Stimulated activated effector memory CD8-positive, alpha-beta T cell treated with anti-CD3 and anti-CD28 coated beads, Interleukin-12 subunit alpha, Interleukin-12 subunit beta, amount 100 ng/mL, for 72 hours (primary cell): ENCODE measurements around the gene CHM.
"Not testable (repeated sequence)": the region's sequence is repeated elsewhere in the genome, so short reads cannot be mapped to it uniquely, and the experiment has no call there.

Experiments
- ATAC-seq: fragments of 150-1000 bp; cut with Tn5 transposase; 2 replicates; pipeline ENCODE4 v1.10.0; 2021
- DNase-seq, 2 donors: peaks; one replicate each; pipeline ENCODE4 v3.0.0; 2021 to 2022; ENCODE audit warnings: low spot score in 2 of 2
- H3K27ac Mint-ChIP-seq: one replicate; pipeline ENCODE4 v1.8.0; 2022; ENCODE audit warnings: mild to moderate bottlenecking, mixed read lengths
- H3K36me3 Mint-ChIP-seq: one replicate; pipeline ENCODE4 v1.8.0; 2022; ENCODE audit warnings: mild to moderate bottlenecking, mixed read lengths
- H3K4me1 Mint-ChIP-seq: one replicate; pipeline ENCODE4 v1.8.0; 2022; ENCODE audit warnings: mixed read lengths
- H3K4me3 Mint-ChIP-seq: one replicate; pipeline ENCODE4 v1.8.0; 2022; ENCODE audit warnings: mild to moderate bottlenecking, mixed read lengths
- H3K9me3 Mint-ChIP-seq: one replicate; pipeline ENCODE4 v1.8.0; 2022; ENCODE audit warnings: mixed read lengths

The CHM gene

GRCh38 chrX:86014421-86014820, 32.9 kb downstream of the CHM start:
- H3K36me3 Mint-ChIP-seq = no peaks in the 10 kb centered on the region
- H3K9me3 Mint-ChIP-seq = peaks cover 4% of the 10 kb centered on the region
- no peak for ATAC-seq
- peak overlapping the region; percentile 58 for H3K27ac Mint-ChIP-seq
- no peak overlapping the region for H3K4me3 Mint-ChIP-seq
- peaks cover 34% of the 10 kb centered on the region for H3K4me1 Mint-ChIP-seq
- DNase-seq = no peak

GRCh38 chrX:86013792-86014191, 33.6 kb downstream of the CHM start:
- Mint-ChIP-seq H3K9me3 (peaks cover 4% of the 10 kb centered on the region), H3K27ac (peak overlapping the region; percentile 58), H3K4me3 (no peak overlapping the region), H3K36me3 (no peaks in the 10 kb centered on the region), H3K4me1 (peaks cover 30% of the 10 kb centered on the region)
- DNase-seq (no peak), ATAC-seq (no peak)

GRCh38 chrX:86012188-86012587, 35.2 kb downstream of the CHM start:
- peaks cover 30% of the 10 kb centered on the region for H3K4me1 Mint-ChIP-seq
- no peak for DNase-seq
- no peak overlapping the region for H3K27ac Mint-ChIP-seq

GRCh38 chrX:86009803-86010202, 37.6 kb downstream of the CHM start:
- not testable (repeated sequence) for H3K9me3 Mint-ChIP-seq, H3K27ac Mint-ChIP-seq, ATAC-seq, H3K4me3 Mint-ChIP-seq, DNase-seq, H3K36me3 Mint-ChIP-seq
- peaks cover 31% of the 10 kb centered on the region for H3K4me1 Mint-ChIP-seq

More at GRCh38 chrX:86012188-86012587, 35.2 kb downstream of the CHM start:
- Mint-ChIP-seq H3K4me3 (no peak overlapping the region), H3K9me3 (peaks cover 4% of the 10 kb centered on the region), H3K36me3 (no peaks in the 10 kb centered on the region)
- ATAC-seq = no peak

GRCh38 chrX:86007891-86008290, 39.5 kb downstream of the CHM start:
- not testable (repeated sequence) for H3K36me3 Mint-ChIP-seq, H3K4me3 Mint-ChIP-seq, H3K9me3 Mint-ChIP-seq, ATAC-seq, H3K27ac Mint-ChIP-seq, DNase-seq
- peaks cover 34% of the 10 kb centered on the region for H3K4me1 Mint-ChIP-seq

GRCh38 chrX:86002076-86002896, 45.1 kb downstream of the CHM start:
- H3K9me3 Mint-ChIP-seq = no peaks in the 10 kb centered on the region
- peaks cover 37% of the 10 kb centered on the region for H3K4me1 Mint-ChIP-seq
- no peaks in the 10 kb centered on the region for H3K36me3 Mint-ChIP-seq
- ATAC-seq (no peak), DNase-seq (no peak)
- no peak overlapping the region for H3K4me3 Mint-ChIP-seq
- H3K27ac Mint-ChIP-seq = no peak overlapping the region

GRCh38 chrX:85998954-85999353, 48.4 kb downstream of the CHM start:
- H3K27ac Mint-ChIP-seq = no peak overlapping the region
- ATAC-seq (no peak), DNase-seq (no peak)
- H3K4me3 Mint-ChIP-seq = no peak overlapping the region
- peaks cover 29% of the 10 kb centered on the region for H3K4me1 Mint-ChIP-seq
- H3K9me3 Mint-ChIP-seq = no peaks in the 10 kb centered on the region
- H3K36me3 Mint-ChIP-seq = no peaks in the 10 kb centered on the region

- Mint-ChIP-seq H3K4me1 (peaks cover 29% of the 10 kb centered on the region), H3K27ac (no peak overlapping the region), H3K36me3 (no peaks in the 10 kb centered on the region), H3K9me3 (no peaks in the 10 kb centered on the region), H3K4me3 (no peak overlapping the region)
- ATAC-seq = no peak
- DNase-seq = no peak
Measured at GRCh38 chrX:85996555-85996954, 50.8 kb downstream of the CHM start.

- H3K9me3 Mint-ChIP-seq = no peaks in the 10 kb centered on the region
- no peaks in the 10 kb centered on the region for H3K36me3 Mint-ChIP-seq
- DNase-seq (no peak), ATAC-seq (no peak)
- peaks cover 24% of the 10 kb centered on the region for H3K4me1 Mint-ChIP-seq
- no peak overlapping the region for H3K27ac Mint-ChIP-seq
- no peak overlapping the region for H3K4me3 Mint-ChIP-seq
Measured at GRCh38 chrX:85995641-85996040, 51.7 kb downstream of the CHM start.

GRCh38 chrX:85994797-85995196, 52.6 kb downstream of the CHM start:
- Mint-ChIP-seq H3K36me3 (no peaks in the 10 kb centered on the region), H3K4me3 (no peak overlapping the region), H3K9me3 (no peaks in the 10 kb centered on the region), H3K4me1 (peaks cover 24% of the 10 kb centered on the region), H3K27ac (no peak overlapping the region)
- ATAC-seq (no peak), DNase-seq (no peak)

- H3K4me1 Mint-ChIP-seq = peaks cover 24% of the 10 kb centered on the region
Measured at GRCh38 chrX:85994228-85994627, 53.1 kb downstream of the CHM start.

GRCh38 chrX:85993539-85994197, 53.7 kb downstream of the CHM start:
- H3K36me3 Mint-ChIP-seq = peaks cover 1% of the 10 kb centered on the region
- no peak for ATAC-seq
- H3K27ac Mint-ChIP-seq = peak overlapping the region; percentile 30
- H3K9me3 Mint-ChIP-seq = no peaks in the 10 kb centered on the region
- H3K4me3 Mint-ChIP-seq = no peak overlapping the region
- H3K4me1 Mint-ChIP-seq = peaks cover 24% of the 10 kb centered on the region
- DNase-seq = no peak

More at GRCh38 chrX:85994228-85994627, 53.1 kb downstream of the CHM start:
- Mint-ChIP-seq H3K4me3 (no peak overlapping the region), H3K9me3 (no peaks in the 10 kb centered on the region), H3K36me3 (no peaks in the 10 kb centered on the region), H3K27ac (no peak overlapping the region)
- DNase-seq = no peak
- ATAC-seq = no peak

- peaks cover 6% of the 10 kb centered on the region for H3K36me3 Mint-ChIP-seq
- H3K27ac Mint-ChIP-seq = peak overlapping the region; percentile 30
- H3K4me3 Mint-ChIP-seq = no peak overlapping the region
- peaks cover 30% of the 10 kb centered on the region for H3K4me1 Mint-ChIP-seq
- no peaks in the 10 kb centered on the region for H3K9me3 Mint-ChIP-seq
- DNase-seq (no peak), ATAC-seq (peak; percentile 88)
Measured at GRCh38 chrX:85992811-85993229, 54.5 kb downstream of the CHM start.

- ATAC-seq = no peak
- no peak overlapping the region for H3K27ac Mint-ChIP-seq
Measured at GRCh38 chrX:85988353-85988752, 59.0 kb downstream of the CHM start.

GRCh38 chrX:85980286-85980685, 67.1 kb downstream of the CHM start:
- no peak for DNase-seq
- Mint-ChIP-seq H3K36me3 (peaks cover 22% of the 10 kb centered on the region), H3K4me1 (no peaks in the 10 kb centered on the region), H3K9me3 (no peaks in the 10 kb centered on the region), H3K27ac (no peak overlapping the region), H3K4me3 (no peak overlapping the region)
- ATAC-seq = peak; percentile 56

More at GRCh38 chrX:85988353-85988752, 59.0 kb downstream of the CHM start:
- Mint-ChIP-seq H3K9me3 (no peaks in the 10 kb centered on the region), H3K4me3 (no peak overlapping the region), H3K36me3 (peaks cover 6% of the 10 kb centered on the region), H3K4me1 (peaks cover 16% of the 10 kb centered on the region)
- DNase-seq = no peak

- no peak overlapping the region for H3K4me3 Mint-ChIP-seq
- H3K4me1 Mint-ChIP-seq = no peaks in the 10 kb centered on the region
- ATAC-seq (no peak), DNase-seq (no peak)
- no peak overlapping the region for H3K27ac Mint-ChIP-seq
- H3K36me3 Mint-ChIP-seq = peaks cover 34% of the 10 kb centered on the region
- H3K9me3 Mint-ChIP-seq = peaks cover 3% of the 10 kb centered on the region
Measured at GRCh38 chrX:85977218-85977617, 70.1 kb downstream of the CHM start.
